ENCODE data around the gene SLC41A2.

The SLC41A2 gene

GRCh38 chr12:104911942-104912341 is 46.1 kb downstream of the SLC41A2 start:
- TF ChIP-seq, protein P1, sequence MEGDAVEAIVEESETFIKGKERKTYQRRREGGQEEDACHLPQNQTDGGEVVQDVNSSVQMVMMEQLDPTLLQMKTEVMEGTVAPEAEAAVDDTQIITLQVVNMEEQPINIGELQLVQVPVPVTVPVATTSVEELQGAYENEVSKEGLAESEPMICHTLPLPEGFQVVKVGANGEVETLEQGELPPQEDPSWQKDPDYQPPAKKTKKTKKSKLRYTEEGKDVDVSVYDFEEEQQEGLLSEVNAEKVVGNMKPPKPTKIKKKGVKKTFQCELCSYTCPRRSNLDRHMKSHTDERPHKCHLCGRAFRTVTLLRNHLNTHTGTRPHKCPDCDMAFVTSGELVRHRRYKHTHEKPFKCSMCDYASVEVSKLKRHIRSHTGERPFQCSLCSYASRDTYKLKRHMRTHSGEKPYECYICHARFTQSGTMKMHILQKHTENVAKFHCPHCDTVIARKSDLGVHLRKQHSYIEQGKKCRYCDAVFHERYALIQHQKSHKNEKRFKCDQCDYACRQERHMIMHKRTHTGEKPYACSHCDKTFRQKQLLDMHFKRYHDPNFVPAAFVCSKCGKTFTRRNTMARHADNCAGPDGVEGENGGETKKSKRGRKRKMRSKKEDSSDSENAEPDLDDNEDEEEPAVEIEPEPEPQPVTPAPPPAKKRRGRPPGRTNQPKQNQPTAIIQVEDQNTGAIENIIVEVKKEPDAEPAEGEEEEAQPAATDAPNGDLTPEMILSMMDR (IDR thresholded peaks at IDR 0.05; ENCODE audit: insufficient read depth, low read depth, low read length, missing control alignments) = no peak

GRCh38 chr12:104910196-104910840 is 47.8 kb downstream of the SLC41A2 start:
- DNase-seq (ENCODE audit: low read depth) = peak; percentile 67
- TF ChIP-seq, protein P1 (IDR thresholded peaks at IDR 0.05; ENCODE audit: insufficient read depth, low read depth, low read length, missing control alignments) = no peak
- H3K4me3 ChIP-seq (ENCODE audit: low read length) = no peak overlapping the region

More at GRCh38 chr12:104911942-104912341, 46.1 kb downstream of the SLC41A2 start:
- H3K4me3 ChIP-seq (ENCODE audit: low read length) = no peak overlapping the region
- DNase-seq (ENCODE audit: low read depth) = no peak

GRCh38 chr12:104909761-104910160 is 48.3 kb downstream of the SLC41A2 start:
- TF ChIP-seq, protein P1 (IDR thresholded peaks at IDR 0.05; ENCODE audit: insufficient read depth, low read depth, low read length, missing control alignments) = no peak
- DNase-seq (ENCODE audit: low read depth) = peak; percentile 11
- no peak overlapping the region for H3K4me3 ChIP-seq (ENCODE audit: low read length)

Data from epithelial cell of esophagus (primary cell).